ENCODE measurements around the gene COL27A1. TPM values are rescaled to one million over a fixed set of nuclear protein-coding genes. Genes with fewer than 3 reads are reported as not detected.
A peak's percentile ranks its signal among the peaks of the same experiment; 100 is the strongest.

Gene COL27A1
- total RNA-seq, 2 experiments from 2014 or later, result 4.0 to 4.1 TPM

Small RNAs within 50 kb of the gene (microRNA-seq; reads per million reads assigned to microRNA genes)
- 255 reads per million, percentile 76 among the genes with 10 or more reads in this experiment for gene MIR455 (ENCODE audit: borderline microRNAs expressed, borderline number of aligned reads, borderline replicate concordance)

Other genes starting within 250 kb of the COL27A1 start
- not detected for gene AMBP, start 77.2 kb upstream of the COL27A1 start, total RNA-seq
- not detected for gene KIF12, start 56.2 kb upstream of the COL27A1 start, total RNA-seq
- gene ORM1, start 167.6 kb downstream of the COL27A1 start, total RNA-seq, result not detected
- gene ORM2, start 174.3 kb downstream of the COL27A1 start, total RNA-seq, result not detected
- gene AKNA, start 232.4 kb downstream of the COL27A1 start, total RNA-seq, result 100 to 1,000 TPM; 127 to 130 TPM

Data from activated CD4-positive, alpha-beta memory T cell treated with anti-CD3 and anti-CD28 coated beads for 36 hours (primary cell).